T-helper 1 cell treated with Interleukin-12 subunit alpha and Interleukin-12 subunit beta and Interleukin-4 antibody, amounts not matched to agents 30 ng/mL and 1 ng/mL, for 36 hours (primary cell): ENCODE results near the gene RPS25. TPM values are rescaled to one million over a fixed set of nuclear protein-coding genes. Genes with fewer than 3 reads are reported as not detected.
"Not testable (repeated sequence)": the region's sequence is repeated elsewhere in the genome, so short reads cannot be mapped to it uniquely, and the experiment has no call there.

ENCODE experiments used
- intact Hi-C: fragments of 100-400 bp; cut with micrococcal nuclease; formaldehyde crosslinking; loops from one replicate; pipeline ENCODE4 v1.15.1; 2024
- total RNA-seq: library from RNA; stranded (reverse); gene quantifications from 2 replicates; pipeline ENCODE4 v1.2.3, GENCODE V29; 2022

The RPS25 gene
- total RNA-seq, 1 donor from 2014 or later, result 1,270 TPM

GRCh38 chr11:118975771-118976709 lies 42.1 kb downstream of the RPS25 start:
- intact Hi-C loops, result no loop called here

GRCh38 chr11:118973985-118974384 lies 44.2 kb downstream of the RPS25 start:
- intact Hi-C loops, result no loop called here

GRCh38 chr11:118971646-118972045 lies 46.5 kb downstream of the RPS25 start, which contains the start of gene FOXR1:
TSS of gene FOXR1 (plus strand) at chr11:118971761. CDS start at chr11:118971932, 171 bp downstream.
- intact Hi-C loops, result no loop called here

- intact Hi-C loops, result not testable (repeated sequence)
Observed at GRCh38 chr11:118969508-118969907, 48.6 kb downstream of the RPS25 start.

Other genes with a start within 250 kb of the RPS25 start
- 157 and 159 TPM in 2 replicates for gene DDX6, start 227.2 kb downstream of the RPS25 start, total RNA-seq
- 0.51 and 0.59 TPM in 2 replicates for gene CXCR5, start 134.5 kb downstream of the RPS25 start, total RNA-seq
- gene BCL9L, start 92.4 kb downstream of the RPS25 start, total RNA-seq, result 65.4 and 69.0 TPM in 2 replicates
- not detected in 2 replicates for gene UPK2, start 62.0 kb downstream of the RPS25 start, total RNA-seq
- not detected in 2 replicates for gene FOXR1, start 46.6 kb downstream of the RPS25 start, total RNA-seq
- 62.5 and 66.6 TPM in 2 replicates for gene CENATAC, start 20.2 kb downstream of the RPS25 start, total RNA-seq
- gene TRAPPC4, start 423 bp upstream of the RPS25 start, total RNA-seq, result 82.3 and 94.9 TPM in 2 replicates
- gene SLC37A4, start 12.5 kb upstream of the RPS25 start, total RNA-seq, result 16.4 and 19.7 TPM in 2 replicates
- gene HYOU1, start 38.9 kb upstream of the RPS25 start, total RNA-seq, result 260 and 261 TPM in 2 replicates
- 38.3 and 38.6 TPM in 2 replicates for gene VPS11, start 49.5 kb upstream of the RPS25 start, total RNA-seq
- 24.6 and 27.3 TPM in 2 replicates for gene HMBS, start 66.5 kb upstream of the RPS25 start, total RNA-seq
- gene DPAGT1, start 83.5 kb upstream of the RPS25 start, total RNA-seq, result 67.6 and 68.0 TPM in 2 replicates
- gene C2CD2L, start 89.0 kb upstream of the RPS25 start, total RNA-seq, result 36.6 and 42.2 TPM in 2 replicates
- 48.5 and 48.8 TPM in 2 replicates for gene HINFP, start 103.2 kb upstream of the RPS25 start, total RNA-seq
- gene ABCG4, start 130.7 kb upstream of the RPS25 start, total RNA-seq, result not detected in 2 replicates
- 25.2 and 26.0 TPM in 2 replicates for gene NLRX1, start 150.4 kb upstream of the RPS25 start, total RNA-seq
- gene NHERF4, start 167.1 kb upstream of the RPS25 start, total RNA-seq, result 0.49 and 0.90 TPM in 2 replicates
- 42.0 and 42.1 TPM in 2 replicates for gene CBL, start 188.0 kb upstream of the RPS25 start, total RNA-seq